DMS53 (cell line): ENCODE measurements around the gene NR5A1.
A peak's percentile ranks its signal among the peaks of the same experiment; 100 is the strongest.

Experiments used
- DNase-seq: peaks from one replicate; lab custom pipeline; 2025; lab: John Stamatoyannopoulos, UW

Gene NR5A1

DNA sequence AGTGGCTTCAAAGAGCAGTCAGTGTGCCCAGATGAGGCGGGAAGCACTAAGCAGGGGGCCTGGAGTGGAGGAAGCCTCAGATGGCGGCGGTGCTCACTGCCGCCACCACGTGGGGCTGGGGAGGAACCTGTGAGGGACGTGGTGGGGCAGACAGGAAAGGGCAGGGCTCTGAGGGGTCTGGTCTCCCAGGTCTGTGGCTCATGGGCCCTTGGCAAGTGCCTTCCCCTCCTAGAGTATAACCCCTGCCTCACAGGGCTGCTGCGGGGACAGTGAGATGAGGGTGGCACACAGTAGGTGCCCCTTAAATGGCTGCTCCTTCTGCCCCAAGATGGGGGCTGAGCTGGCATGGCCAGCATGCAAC is 26.6 kb downstream of the NR5A1 start:
- DNase-seq, result peak; percentile 78

DNA sequence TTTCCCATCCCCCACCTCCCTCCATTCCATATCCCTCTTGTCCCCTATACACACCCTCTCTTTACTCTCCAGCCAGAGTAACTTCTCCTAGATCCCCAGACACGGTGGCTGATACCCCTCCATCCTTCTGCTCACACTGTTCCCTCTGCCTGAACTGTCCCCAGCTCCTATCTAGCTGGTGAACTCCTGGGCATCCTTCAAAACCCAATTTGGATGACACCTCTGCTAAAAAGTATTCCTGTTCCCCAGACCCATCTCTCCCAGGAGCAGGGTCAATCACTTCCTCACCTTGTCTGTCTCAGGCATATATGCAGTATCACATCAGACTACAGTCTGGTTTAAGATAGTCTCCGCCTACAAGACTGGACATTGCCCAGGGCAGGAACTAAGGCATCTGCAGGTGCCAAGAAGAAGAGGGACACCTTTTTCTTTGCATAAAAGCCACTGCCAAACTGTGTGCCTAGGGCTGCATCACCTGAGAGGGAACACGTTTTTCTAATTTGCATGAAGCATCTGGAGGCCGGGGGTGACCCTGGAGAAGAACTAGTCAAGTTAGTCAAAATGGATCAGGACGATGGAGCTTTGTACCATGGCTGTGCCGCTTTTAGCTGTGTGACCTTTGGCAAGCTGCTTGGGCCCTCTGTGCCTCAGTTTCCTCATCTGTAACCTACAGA is 27.1 kb downstream of the NR5A1 start:
- no peak for DNase-seq

DNA sequence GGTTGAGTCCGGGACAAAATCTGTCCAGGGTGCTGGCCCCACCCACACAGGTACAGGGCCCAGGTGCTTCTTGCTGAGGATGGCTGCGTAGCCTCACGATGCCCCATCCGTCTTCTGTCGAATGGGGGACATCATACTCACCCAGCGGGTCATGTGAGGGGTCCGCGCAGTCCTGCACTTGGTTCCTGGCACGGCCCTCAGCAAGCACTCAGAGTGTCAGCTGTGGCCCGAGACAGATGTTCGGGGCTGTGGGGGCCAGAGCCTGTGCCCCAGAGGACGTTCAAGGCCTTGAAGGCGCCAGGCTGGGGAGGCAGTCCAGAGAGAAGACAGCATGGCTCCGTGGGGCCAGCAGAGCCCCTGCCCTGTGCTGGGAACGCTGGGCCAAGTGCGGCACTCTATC is 27.8 kb downstream of the NR5A1 start:
- DNase-seq, result no peak

DNA sequence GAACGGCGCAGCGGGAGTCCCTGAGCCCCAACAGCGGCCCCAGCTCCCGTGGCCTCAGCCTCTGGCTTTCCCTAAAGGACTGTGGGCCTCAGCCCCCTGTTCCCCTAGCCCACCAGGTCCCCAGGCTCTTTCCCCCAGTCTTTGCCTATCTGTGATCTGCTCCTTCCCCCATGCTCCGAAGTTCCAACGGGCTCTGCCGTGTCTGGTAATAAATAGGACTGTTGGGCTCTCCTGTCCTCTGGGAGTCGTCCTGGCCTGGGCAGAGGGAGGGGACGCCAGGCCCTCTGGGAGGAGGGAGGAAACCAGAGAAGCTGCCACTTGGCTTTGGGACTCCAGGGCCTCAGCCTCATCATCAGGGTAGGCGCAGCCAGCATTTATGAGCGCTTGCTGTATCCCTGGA is 28.8 kb downstream of the NR5A1 start:
- peak; percentile 44 for DNase-seq

DNA sequence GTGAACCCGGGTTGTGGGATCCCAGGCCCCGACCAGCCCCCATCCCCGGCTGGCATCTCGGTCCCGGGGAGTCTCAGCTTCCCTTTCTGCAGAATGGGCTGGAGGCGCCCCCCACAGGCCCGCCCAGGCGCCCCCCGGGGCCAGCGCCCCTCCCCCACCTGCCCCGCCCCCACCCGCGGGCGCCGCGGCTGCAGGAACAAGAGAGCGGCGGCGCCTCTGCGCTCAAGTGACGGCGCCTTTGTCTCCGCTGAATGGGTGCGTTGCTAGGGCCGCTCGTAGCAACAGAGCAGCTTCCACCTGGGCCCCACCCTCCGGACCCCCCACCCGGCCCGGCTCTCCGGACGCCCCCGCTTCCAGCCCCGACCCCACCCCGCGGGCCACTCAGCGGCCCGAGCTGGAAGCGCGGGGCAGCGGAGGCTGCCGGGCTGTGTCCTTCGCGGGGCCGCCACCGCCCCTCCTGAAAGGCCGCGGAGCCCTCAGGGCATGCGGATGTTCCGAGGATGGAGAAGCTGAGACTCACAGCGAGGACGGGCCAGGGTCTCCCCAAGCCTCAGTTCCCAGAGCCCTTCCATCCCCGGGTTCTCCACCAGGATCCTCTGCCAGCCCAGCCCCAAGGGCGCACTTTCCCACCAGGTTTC is 29.4 kb downstream of the NR5A1 start:
- DNase-seq, result peak; percentile 68

DNA sequence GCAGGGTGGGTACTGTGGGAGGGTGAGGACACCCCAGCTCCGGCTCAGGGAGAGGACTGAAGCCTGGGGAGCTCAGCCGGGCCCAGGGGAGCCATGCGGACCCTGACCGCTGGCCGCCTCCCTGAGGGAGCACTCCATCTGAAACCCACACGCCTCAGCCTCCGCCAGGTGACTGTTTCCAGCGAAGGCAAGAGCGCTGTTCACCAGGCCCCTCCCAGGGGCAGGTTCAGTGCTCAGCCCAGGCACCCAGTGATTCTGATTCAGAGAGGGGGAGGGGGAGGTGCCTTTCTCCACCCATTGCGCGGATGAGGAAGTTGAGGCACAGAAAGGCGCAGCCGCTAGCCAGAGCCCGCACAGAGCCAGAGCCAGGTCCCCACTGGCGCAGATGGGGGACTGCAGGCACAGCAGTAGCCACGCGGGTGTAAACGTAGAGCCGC is 30.0 kb downstream of the NR5A1 start:
- peak; percentile 78 for DNase-seq

DNA sequence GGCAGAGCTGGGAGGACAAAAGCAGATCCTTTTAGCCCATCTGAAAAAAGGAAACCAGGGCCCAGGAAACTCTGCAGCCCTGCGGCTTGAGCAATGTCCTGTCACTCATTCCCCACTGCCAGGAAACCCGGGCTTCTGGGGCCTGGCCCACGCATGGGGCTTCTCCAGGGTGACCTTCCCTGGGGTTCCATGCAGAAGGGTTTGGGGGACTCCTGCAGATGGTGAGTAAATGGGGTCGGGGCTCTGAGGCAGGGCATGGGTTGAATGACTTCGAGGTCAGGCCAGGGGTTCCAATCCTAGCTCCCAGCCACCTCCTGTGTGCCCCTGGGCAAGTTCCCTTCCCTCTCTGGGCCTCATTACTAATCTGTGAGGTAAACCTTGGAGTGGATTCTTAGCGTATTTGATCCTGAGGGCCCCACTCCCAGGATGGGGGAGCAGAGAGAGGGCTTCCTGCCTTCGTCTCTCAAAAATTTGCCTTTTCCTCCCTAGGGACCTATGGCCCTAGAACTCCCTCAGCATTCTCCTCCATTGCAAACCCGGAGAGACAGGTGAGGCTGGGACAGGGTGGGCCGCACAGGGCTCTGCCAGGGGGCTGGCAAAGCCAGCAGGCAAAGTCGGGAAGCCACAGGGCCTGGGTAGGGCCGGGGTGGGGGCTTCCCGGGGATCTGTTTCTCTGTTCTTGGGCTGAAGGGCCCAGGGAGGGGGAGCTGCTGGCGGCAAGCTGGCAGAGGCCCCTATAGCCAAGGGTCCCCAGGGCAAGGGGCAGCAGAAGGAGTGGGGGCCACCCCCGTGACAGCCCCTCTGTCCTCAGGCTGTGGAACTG is 31.1 kb downstream of the NR5A1 start:
- no peak for DNase-seq

DNA sequence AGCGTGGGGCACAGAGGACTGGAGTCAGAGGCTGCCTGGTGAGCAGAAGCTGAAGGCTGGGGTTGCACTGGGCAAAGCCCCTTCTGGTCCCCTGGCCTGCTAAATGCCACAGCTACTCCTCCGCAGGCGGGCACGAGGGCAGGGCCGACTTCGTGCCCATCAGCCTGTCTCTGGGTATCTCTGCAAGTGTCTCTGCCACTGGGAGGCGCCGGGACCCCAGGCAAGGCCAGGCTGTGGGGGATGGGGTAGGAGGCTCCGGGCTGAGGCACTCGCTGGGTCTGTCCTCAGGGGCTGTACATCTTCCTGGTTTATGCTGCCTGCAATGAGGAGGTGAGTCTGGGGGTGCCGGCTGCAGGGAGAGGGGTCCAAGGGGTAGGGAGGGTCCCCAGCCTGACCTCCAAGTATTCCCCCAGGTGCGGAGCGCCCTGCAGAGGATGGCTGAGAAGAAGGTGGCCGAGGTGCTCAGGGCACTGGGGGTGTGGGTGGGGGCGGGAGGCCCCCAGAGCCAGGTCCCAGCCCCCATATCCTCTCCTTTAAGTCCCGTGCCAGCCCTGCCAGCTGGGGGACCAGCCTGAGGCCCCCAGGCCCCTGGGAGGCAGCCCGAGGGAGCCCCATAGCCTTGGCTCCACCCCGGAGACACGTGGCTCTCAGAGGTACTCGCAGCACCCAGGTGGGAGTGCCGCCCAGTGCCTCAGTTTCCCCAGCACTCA is 31.9 kb downstream of the NR5A1 start:
- no peak for DNase-seq

DNA sequence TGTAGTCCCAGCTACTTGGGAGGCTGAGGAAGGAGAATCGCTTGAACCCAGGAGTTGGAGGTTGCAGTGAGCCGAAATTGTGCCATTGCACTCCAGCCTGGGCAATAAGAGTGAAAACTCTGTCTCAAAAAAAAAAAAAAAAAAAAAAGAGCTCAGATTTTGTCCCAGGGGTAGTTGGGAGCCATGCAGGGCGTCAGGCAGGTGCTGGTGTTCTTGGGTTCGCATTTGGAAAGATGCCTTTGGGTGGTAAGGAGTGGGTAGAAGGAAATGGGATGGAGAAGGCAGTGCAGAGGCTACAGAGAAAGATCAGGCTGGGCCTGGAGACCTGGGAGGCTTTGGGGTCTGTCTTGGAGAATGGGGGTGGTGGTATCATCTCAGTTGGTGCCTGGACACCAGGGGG is 33.0 kb downstream of the NR5A1 start:
- DNase-seq, result no peak

DNA sequence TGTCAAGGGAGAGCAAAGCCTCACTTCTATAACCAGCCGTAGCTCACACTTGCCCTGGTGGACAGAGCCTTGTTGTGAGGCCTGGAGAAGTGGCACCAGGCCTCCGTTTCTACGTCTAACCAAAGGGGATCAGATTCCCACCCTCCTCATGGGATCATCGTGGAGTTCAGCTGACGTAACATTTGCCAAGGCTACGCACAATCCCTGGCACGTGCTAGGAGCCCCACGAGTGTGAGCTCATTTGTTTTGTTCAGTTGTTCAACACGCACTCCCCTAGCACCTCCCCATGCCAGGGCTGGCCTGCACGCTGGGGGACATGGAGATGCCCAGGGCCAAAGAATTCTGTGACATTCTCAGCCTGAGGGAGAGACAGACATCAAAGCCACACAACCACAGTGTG is 33.9 kb downstream of the NR5A1 start:
- DNase-seq, result no peak

DNA sequence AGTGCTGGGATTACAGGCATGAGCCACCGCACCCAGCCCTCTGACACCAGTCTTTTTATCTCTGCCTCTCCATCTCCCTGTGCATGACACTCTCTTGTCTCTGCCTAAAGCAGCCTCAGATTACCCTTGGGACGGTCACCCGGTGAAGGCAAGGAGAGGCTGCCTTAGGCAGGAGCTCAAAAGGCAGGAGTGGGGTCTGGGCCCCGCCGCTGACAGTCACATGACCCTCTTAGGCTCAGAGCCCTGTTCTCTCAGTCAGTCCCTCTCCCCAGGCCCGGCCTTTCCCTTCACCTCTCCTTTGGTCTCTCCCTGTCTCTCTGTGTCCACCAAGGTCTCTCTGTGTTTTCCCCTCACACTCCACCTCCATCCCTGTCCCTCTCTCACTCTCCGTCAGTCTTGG is 34.4 kb downstream of the NR5A1 start:
- DNase-seq, result no peak

DNA sequence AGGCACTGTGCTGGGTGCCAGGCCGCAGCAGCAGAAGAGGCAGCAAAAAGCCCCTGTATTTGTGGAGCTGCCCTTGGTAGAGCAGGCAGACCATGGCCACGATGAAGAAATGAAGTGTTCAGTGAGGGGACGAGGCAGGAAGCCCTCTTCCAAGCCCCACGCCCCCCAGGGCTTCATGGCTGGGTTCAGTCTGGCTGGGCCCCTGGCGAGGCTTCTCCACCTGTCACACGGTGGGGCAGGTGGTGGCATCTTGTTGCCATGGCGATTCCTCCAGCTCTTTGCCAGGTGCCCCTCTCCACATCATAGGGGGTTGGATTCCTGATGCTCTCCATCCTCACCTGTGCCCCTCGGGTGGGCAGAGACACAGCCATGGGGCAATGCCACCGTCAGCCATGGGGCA is 35.4 kb downstream of the NR5A1 start:
- no peak for DNase-seq

DNA sequence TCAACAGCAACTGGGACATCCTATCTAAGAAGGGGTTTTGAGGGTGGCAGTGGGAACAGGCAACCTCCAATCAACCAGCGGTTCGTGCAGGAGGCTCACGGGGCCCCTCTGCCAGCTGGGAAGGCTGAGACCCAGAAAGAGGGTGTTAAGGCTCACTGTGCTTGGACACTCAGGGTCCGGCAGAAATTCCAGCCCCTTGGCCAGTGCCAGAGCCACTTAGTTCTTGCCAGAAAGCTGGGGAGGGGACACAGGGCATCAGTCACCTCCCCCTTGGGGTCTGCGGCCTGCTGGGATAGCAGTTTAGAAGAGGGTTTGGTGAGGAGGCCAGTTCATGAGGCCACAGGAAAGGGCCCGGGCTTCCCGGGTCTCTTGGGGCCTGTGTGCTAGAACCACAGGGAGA is 36.5 kb downstream of the NR5A1 start:
- no peak for DNase-seq

DNA sequence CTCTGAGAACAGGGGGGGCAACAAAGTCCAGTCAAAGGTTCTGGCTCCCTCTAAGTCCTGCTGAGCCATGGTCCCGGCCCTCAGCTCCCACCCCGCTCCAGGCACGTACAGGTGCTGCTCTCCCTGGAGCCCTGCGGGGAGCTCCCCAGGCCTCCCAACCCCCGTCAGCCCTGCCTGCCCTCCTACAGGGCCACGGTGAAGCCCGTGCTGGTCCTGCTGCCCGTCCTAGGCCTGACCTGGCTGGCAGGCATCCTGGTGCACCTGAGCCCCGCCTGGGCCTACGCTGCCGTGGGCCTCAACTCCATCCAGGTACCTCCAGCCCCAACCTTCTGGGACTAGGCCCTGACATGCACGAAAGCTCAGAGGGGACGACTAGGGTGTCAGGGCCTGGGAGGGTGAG is 36.9 kb downstream of the NR5A1 start:
- no peak for DNase-seq

DNA sequence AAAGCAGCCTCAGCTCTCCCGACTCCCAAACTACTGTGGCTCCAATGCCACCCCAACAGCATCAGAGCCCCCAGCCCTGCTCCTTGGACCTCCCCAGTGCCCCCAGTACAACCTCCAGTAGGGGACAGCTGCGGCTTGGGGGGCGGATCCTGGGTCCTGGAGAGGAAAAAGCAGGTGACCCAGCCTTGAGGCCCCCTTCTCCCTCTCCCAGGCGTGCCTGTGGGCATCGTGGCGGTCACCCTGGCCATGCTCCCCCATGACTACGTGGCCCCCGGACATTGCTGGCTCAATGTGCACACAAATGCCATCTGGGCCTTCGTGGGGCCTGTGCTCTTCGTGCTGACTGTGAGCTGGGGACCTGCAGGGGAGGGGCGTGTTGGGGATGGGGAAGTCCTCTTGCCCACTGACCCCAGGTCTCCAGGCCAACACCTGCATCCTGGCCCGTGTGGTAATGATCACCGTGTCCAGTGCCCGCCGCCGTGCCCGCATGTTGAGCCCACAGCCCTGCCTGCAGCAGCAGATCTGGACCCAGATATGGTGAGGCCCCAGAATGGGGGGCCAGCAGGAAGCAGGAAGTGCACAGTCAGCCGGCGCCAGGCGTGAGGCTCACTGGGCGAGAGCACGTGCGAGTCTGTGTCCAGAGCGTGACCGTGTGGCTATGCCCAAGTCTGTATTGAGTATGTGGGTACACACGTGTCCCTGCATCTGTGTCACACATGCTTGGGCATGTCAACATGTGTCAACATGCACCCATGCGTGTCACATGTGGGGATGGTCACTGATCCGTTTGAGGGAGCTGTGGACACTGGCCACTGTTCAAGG is 38.0 kb downstream of the NR5A1 start:
- DNase-seq, result no peak

DNA sequence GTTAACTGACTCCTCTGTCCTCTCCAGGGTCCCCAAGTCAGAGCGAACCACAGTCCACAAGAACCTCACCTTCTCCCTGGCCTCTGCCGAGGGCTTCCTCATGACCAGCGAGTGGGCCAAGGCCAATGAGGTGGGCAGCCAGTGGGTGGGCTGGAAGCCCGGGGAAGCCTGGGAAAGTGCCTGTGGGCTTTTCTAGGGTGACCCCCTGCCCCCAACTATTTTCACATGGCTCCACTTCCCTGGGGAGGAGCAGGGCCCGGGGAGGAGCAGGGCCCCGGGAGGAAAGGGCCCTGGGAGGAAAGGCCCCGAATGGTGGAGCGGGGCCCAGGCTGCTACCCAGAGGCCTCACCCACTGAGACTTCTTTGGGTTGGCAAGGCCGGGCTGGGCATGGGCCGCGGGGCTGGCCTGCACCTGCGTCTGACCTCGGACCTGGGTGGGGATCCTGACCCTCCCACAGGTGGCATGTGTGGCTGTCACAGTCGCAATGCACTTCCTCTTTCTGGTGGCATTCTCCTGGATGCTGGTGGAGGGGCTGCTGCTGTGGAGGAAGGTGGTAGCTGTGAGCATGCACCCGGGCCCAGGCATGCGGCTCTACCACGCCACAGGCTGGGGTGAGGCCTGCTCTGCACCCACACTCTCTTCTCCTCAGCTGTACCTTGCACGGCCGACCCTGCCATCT is 39.0 kb downstream of the NR5A1 start:
- DNase-seq, result no peak

DNA sequence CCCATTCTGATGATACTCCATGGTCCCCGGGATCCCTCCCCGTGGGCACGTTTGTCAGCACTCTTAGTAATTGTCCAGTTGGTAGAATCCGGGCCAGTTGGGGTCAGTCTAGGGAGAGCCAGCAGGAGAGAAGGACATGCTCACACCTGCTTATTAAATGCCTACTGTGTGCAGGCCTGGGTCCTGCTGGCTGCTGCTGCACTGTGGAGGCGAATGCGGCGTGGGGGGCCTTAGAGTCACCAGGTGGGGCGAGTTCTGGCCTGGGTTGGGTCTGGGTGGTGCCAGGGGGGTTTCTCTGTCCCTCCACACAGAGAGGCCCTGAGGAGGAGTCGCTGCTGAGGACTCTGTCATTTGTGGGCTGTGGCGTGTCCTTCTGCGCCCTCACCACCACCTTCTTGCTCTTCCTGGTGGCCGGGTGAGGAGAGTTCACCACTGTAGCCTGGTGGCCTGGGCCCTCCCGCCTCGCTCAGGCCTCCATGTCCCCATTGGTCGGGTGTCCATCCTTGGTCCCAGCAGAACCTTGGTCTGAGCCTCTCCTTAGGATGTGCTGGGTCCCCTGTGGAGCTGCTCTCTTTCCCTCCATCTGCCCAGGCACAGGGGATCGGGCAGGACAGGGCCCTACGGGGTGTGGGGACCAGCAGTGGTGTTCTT is 39.7 kb downstream of the NR5A1 start:
- no peak for DNase-seq

DNA sequence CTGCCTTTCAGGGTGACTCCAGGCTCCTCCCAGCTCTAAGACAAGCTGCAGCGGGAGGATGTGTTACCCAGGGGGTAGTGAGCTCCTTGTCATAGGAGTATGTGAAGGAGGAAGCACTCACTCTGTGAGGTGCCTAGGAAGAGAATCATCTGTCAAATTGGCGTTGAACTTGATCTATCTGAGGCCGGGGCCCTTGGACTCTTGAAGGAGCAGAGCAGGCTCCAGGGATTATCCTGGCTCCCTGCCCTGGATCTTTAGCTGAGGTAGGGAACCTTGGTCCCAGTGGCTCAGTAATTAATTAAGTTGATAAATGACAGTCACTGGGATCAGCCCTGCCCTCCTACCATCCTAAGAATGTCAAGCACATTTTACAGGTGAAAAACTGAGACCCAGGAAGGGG is 41.5 kb downstream of the NR5A1 start:
- DNase-seq, result no peak

DNA sequence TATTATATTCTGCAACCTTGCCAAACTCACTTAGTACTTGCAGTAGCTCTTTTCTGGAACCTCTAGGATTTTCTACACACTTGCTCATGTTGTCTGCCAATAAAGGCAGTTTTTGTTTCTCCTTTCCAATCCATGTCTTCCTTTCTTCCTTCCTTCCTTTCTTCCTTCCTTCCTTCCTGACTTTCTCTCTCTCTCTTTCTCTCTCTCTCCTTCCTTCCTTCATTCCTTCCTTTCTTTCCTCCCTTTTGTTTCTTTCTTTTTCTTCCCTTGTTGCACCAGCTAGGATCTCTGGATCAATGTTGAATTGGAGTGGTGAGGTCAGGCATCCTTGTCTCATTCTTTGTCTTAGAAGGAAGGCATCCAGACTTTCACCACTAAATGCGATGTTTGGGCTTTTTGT is 44.5 kb downstream of the NR5A1 start:
- DNase-seq, result no peak

DNA sequence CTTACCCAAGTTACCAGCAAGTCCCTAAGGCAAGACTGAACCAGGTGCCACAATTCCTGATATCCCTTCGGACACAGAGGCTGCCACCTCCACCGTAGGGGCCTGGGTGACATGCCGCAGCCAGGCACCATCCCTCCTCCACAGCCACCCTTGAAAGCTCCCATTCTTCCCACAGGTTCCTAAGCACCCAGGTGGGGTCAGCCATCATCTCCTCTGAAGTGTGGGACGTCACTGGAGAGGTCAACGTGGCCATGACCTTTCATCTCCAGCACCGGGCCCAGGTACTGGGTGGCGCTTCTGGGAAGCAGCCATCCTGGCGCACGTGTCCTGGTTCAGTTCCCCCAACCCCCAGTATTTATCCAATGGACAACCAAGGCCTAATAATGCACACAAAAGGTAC is 48.8 kb downstream of the NR5A1 start:
- DNase-seq, result no peak
